ENCODE measurements around the gene PDSS2. TPM values are rescaled to one million over a fixed set of nuclear protein-coding genes. Genes with fewer than 3 reads are reported as not detected.

The PDSS2 gene
- total RNA-seq, 1 donor from 2014 or later, result 19.3 TPM

DNA sequence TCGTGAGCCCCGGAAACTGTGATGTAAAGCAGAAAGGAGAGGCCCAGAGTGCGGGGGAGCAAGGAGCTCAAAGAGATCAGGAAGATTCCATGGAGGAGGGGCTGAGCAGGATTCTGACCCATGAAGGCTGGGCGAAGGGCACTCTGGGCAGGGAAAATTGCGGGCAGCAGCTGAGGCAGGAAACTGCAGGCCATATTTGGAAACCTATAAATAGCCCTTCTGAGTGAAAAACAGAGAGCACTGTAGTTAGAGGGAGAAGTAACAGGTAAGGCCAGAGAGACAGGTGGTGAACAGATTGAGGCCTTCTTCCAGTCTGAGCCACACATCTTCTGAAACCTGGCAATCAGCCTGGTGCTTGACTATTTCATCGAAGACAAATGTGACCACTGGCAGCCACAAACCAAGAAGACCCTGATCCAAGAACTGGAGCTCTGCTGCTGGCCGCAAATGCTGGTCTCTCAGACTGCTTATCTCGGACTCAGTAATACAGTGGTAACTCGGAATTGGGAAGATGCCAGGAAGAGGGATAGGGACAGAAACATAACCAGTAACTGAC lies 329.9 kb downstream of the PDSS2 start:
- ATAC-seq (ENCODE audit: low read depth) (no peak), DNase-seq (no peak)
- no peaks in the 10 kb centered on the region for H3K27me3 Mint-ChIP-seq

DNA sequence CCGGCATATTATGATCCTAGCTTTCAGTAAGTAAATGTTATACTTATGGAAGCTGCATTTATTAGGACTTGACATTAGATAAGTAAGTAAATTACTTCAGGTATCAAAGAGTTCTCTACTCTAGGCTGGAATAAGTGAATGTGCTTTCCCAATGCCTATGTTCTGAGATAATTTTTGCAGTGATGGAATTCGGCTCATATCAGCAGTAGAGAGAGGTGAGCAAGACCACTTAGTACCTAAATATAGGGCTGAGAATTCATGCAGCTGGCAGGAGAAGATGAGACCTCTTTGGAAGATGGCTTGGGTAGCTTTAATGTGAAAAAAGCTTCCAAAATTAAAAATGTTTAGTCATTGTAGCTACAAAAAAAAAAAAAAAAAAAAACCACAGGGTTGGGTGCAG lies 330.8 kb downstream of the PDSS2 start:
- POLR2A ChIA-PET, result no interaction called here

More for the DNA sequence above, 329.9 kb downstream of the PDSS2 start:
- CTCF ChIA-PET, result no interaction called here
- POLR2A ChIA-PET, result no interaction called here
- Mint-ChIP-seq H3K4me3 (no peak overlapping the region), H3K27ac (no peak overlapping the region), H3K9me3 (no peaks in the 10 kb centered on the region), H3K4me1 (peaks cover 9% of the 10 kb centered on the region), H3K36me3 (ENCODE audit: low read depth) (no peaks in the 10 kb centered on the region)
- intact Hi-C loops (cut with micrococcal nuclease), result no loop called here
- TF ChIP-seq, protein P1, sequence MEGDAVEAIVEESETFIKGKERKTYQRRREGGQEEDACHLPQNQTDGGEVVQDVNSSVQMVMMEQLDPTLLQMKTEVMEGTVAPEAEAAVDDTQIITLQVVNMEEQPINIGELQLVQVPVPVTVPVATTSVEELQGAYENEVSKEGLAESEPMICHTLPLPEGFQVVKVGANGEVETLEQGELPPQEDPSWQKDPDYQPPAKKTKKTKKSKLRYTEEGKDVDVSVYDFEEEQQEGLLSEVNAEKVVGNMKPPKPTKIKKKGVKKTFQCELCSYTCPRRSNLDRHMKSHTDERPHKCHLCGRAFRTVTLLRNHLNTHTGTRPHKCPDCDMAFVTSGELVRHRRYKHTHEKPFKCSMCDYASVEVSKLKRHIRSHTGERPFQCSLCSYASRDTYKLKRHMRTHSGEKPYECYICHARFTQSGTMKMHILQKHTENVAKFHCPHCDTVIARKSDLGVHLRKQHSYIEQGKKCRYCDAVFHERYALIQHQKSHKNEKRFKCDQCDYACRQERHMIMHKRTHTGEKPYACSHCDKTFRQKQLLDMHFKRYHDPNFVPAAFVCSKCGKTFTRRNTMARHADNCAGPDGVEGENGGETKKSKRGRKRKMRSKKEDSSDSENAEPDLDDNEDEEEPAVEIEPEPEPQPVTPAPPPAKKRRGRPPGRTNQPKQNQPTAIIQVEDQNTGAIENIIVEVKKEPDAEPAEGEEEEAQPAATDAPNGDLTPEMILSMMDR (IDR thresholded peaks at IDR 0.05), result no peak

DNA sequence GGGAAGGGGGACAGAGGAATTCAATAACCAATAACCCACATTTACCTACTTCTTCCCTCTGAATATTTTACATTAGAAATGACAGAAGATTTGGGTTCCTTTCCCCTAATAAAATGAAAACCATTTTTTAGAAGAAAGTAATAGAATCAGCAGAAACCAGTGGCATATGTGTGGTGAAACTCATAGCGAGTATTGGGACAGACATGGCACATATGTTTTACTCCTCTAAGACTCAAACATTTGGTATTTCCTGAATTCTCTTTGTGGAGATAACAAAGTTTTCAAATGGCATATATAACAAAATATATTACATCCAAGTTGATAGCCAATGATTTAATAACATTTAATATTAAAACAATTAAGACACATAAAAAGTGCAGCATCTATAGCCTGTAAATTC lies 331.2 kb downstream of the PDSS2 start:
- ChIA-PET CTCF (no interaction called here), POLR2A (no interaction called here)
- no peaks in the 10 kb centered on the region for H3K9me3 Mint-ChIP-seq
- H3K4me3 Mint-ChIP-seq, result no peak overlapping the region
- DNase-seq (no peak), ATAC-seq (ENCODE audit: low read depth) (no peak)
- peaks cover 9% of the 10 kb centered on the region for H3K4me1 Mint-ChIP-seq
- no peak overlapping the region for H3K27ac Mint-ChIP-seq
- intact Hi-C loops (cut with micrococcal nuclease), result no loop called here
- no peaks in the 10 kb centered on the region for H3K36me3 Mint-ChIP-seq (ENCODE audit: low read depth)
- H3K27me3 Mint-ChIP-seq, result no peaks in the 10 kb centered on the region
- TF ChIP-seq, protein P1 (IDR thresholded peaks at IDR 0.05), result no peak

More for the DNA sequence above, 330.8 kb downstream of the PDSS2 start:
- ATAC-seq (ENCODE audit: low read depth), result no peak
- Mint-ChIP-seq H3K27ac (no peak overlapping the region), H3K4me1 (peaks cover 9% of the 10 kb centered on the region), H3K4me3 (no peak overlapping the region), H3K27me3 (no peaks in the 10 kb centered on the region), H3K9me3 (no peaks in the 10 kb centered on the region), H3K36me3 (ENCODE audit: low read depth) (no peaks in the 10 kb centered on the region)
- DNase-seq, result no peak
- intact Hi-C loops (cut with micrococcal nuclease), result no loop called here
- TF ChIP-seq, protein P1 (IDR thresholded peaks at IDR 0.05), result no peak
- CTCF ChIA-PET, result no interaction called here

DNA sequence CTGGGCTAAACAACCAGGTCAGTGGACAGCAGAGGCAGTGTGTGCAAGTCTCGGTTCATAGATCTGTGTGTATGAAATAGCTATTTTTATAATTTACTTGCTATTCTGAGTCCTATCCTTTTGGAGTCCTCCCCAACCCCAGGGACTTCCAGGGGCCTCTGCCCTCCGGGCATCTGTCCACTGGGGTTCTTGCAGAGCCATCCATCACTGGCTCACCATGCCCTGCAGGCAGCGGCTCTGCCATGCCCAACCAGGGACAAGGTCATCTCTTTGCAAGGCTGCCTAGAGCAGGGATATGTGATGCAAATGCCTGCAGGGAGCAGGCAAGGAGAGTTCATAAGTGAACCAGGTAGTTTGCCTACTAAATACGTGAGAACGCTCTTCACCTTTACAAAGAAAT lies 333.6 kb downstream of the PDSS2 start:
- intact Hi-C loops (cut with micrococcal nuclease), result no loop called here
- ATAC-seq (ENCODE audit: low read depth) (no peak), DNase-seq (no peak)
- Mint-ChIP-seq H3K27ac (no peak overlapping the region), H3K9me3 (no peaks in the 10 kb centered on the region), H3K36me3 (ENCODE audit: low read depth) (no peaks in the 10 kb centered on the region), H3K4me3 (no peak overlapping the region), H3K27me3 (no peaks in the 10 kb centered on the region), H3K4me1 (peaks cover 12% of the 10 kb centered on the region)
- CTCF ChIA-PET, result no interaction called here
- POLR2A ChIA-PET, result interaction anchor here (0.6 kb wide), 1 partner anchor 700 kb away, joined by 4 read pairs; no protein-coding TSS in a partner anchor
- TF ChIP-seq, protein P1 (IDR thresholded peaks at IDR 0.05), result no peak

DNA sequence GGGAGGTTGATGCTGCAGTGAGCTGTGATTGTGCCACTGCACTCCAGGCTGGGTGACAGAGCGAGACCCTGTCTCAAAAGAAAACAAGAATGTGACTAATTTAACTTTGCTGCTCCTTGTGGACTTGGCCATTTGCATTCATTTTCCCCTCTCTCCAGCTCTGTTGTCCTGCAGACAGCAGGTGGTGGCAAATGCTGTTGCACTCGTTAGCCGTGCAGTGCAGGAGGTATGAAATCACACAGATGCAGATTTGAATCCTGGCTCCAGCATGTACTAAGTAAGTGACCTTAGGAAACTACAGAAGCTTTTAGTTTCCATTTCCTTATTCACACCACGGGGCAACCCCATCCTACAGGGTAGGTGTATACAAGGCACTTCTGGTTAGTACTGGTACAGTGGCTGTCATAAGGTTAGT lies 334.4 kb downstream of the PDSS2 start:
- Mint-ChIP-seq H3K27me3 (no peaks in the 10 kb centered on the region), H3K4me3 (no peak overlapping the region), H3K9me3 (no peaks in the 10 kb centered on the region), H3K36me3 (ENCODE audit: low read depth) (no peaks in the 10 kb centered on the region), H3K27ac (no peak overlapping the region), H3K4me1 (peaks cover 12% of the 10 kb centered on the region)
- ChIA-PET POLR2A (interaction anchor here (1.0 to 1.1 kb wide), 2 partner anchors 11 to 12 kb away, joined by 3 to 7 read pairs; no protein-coding TSS in a partner anchor), CTCF (interaction anchor here (0.7 kb wide), 1 partner anchor 11 kb away, joined by 3 read pairs; no protein-coding TSS in a partner anchor)
- DNase-seq, result no peak
- intact Hi-C loops (cut with micrococcal nuclease), result no loop called here
- TF ChIP-seq, protein P1 (IDR thresholded peaks at IDR 0.05), result no peak
- no peak for ATAC-seq (ENCODE audit: low read depth)

All from activated B cell treated with CpG ODN at 0.5 μM for 24 hours (primary cell).